K562 (cell line): Measurements from ENCODE around the gene CCNL1. TPM values are rescaled to one million over a fixed set of nuclear protein-coding genes. Genes with fewer than 3 reads are reported as not detected.

Experiments
- ATAC-seq: fragments of 200-7000 bp; cut with Tn5 transposase; 3 replicates; pipeline ENCODE4 v1.9.1; 2020; ENCODE audit warnings: moderate library complexity
- BruUV-seq: library from RNA; stranded (reverse); fragments of 400-500 nt; replicated peaks from 2 replicates; lab custom pipeline; 2021; lab: Mats Ljungman, UMichigan
- CTCF ChIA-PET: fragments of 300-600 bp; formaldehyde crosslinking; extraction: SDS; loops from one replicate; lab custom pipeline; 2021; ENCODE audit warnings: low intra/inter-chr PET ratio; lab: Yijun Ruan, JAX
- POLR2A ChIA-PET: fragments of 300-600, 350-650 bp; sonication (Branson Sonifier 250); formaldehyde crosslinking; extraction: SDS; loops from one replicate; lab custom pipeline; 2021; ENCODE audit warnings: antibody characterized with exemption, inconsistent platforms; lab: Yijun Ruan, JAX
- DNase-seq, 4 experiments: peaks; one replicate each; pipeline versions ENCODE4 v3.0.0 to v3.0.0-alpha.2; 2011 to 2018; ENCODE audit warnings: low spot score in 3 of 4, mixed read lengths in 3 of 4; ENCODE audit errors: extremely low read depth in 1 of 4
- FAIRE-seq: peaks from 2 replicates; lab custom pipeline; 2011; peaks lifted over from hg19 to GRCh38; lab: Jason Lieb, UNC
- H2AFZ ChIP-seq: 2 replicates; pipeline ENCODE4 v1.6.0; 2011; ENCODE audit warnings: low read depth, low read length, control low read depth, inconsistent platforms
- H3K27ac ChIP-seq: fragments of 200-600 bp; 3 replicates; pipeline ENCODE4 v1.8.0; 2011; ENCODE audit warnings: low read depth, mild to moderate bottlenecking, control low read depth, inconsistent platforms, low read length, moderate library complexity, mixed read lengths; ENCODE audit errors: extremely low read depth
- H3K27me3 ChIP-seq, 2 experiments: fragments of 300-600 bp in 1 of 2; 2 replicates in 1 of 2; 3 replicates in 1 of 2; pipeline versions ENCODE4 v1.6.0 to v1.8.0; 2011; ENCODE audit warnings: inconsistent platforms in 2 of 2, low read length in 2 of 2, mild to moderate bottlenecking in 1 of 2, mixed read lengths in 1 of 2, moderate library complexity in 1 of 2; ENCODE audit not compliant: control insufficient read depth in 2 of 2, insufficient read depth in 2 of 2
- H3K36me3 ChIP-seq: fragments of 300-600 bp; 3 replicates; pipeline ENCODE4 v1.8.0; 2011; ENCODE audit warnings: mild to moderate bottlenecking, low read length, inconsistent platforms; ENCODE audit not compliant: control insufficient read depth, insufficient read depth
- H3K4me1 ChIP-seq, 2 experiments: fragments of 200-600 bp in 1 of 2; replicated peaks in 1 of 2; 2 replicates in 1 of 2; 3 replicates in 1 of 2; pipeline versions ENCODE4 v1.5.1 to v1.8.0; 2011; ENCODE audit warnings: inconsistent platforms in 2 of 2, low read length in 2 of 2, mild to moderate bottlenecking in 1 of 2, mixed read lengths in 1 of 2, moderate library complexity in 1 of 2; ENCODE audit not compliant: control insufficient read depth in 2 of 2, insufficient read depth in 2 of 2
- H3K4me2 ChIP-seq: 2 replicates; pipeline ENCODE4 v1.6.1; 2011; ENCODE audit warnings: low read length, control low read depth, inconsistent platforms, mixed read lengths; ENCODE audit not compliant: insufficient read depth
- H3K4me3 ChIP-seq: fragments of 200-600 bp; sonication (generic), shearing (Covaris generic); 2 replicates; pipeline ENCODE4 v1.5.1; 2016; ENCODE audit warnings: control low read depth, inconsistent platforms
- H3K79me2 ChIP-seq: fragments of 200-600 bp; 3 replicates; pipeline ENCODE4 v1.8.0; 2011; ENCODE audit warnings: low read length, inconsistent platforms; ENCODE audit not compliant: control insufficient read depth, insufficient read depth
- H3K9ac ChIP-seq, 2 experiments: 2 replicates each; pipeline versions ENCODE4 v1.6.0 to v1.6.1; 2011; ENCODE audit warnings: low read depth in 2 of 2, low read length in 2 of 2, control low read depth in 1 of 2, inconsistent platforms in 1 of 2, mild to moderate bottlenecking in 1 of 2, mixed read lengths in 1 of 2; ENCODE audit not compliant: insufficient read depth in 1 of 2
- H3K9me1 ChIP-seq: one replicate; pipeline ENCODE4 v1.6.0; 2011; ENCODE audit warnings: inconsistent platforms, mild to moderate bottlenecking, low read length, moderate library complexity; ENCODE audit not compliant: control insufficient read depth, insufficient read depth
- H3K9me3 ChIP-seq: replicated peaks from 2 replicates; pipeline ENCODE4 v1.5.1; 2011; ENCODE audit warnings: low read depth, low read length, inconsistent platforms; ENCODE audit not compliant: control insufficient read depth, insufficient read depth
- H4K20me1 ChIP-seq: replicated peaks from 2 replicates; pipeline ENCODE4 v1.6.1; 2011; ENCODE audit warnings: low read length, inconsistent platforms, mixed read lengths; ENCODE audit not compliant: control insufficient read depth, insufficient read depth
- ARID4B ChIP-seq: sonication (generic); formaldehyde crosslinking; IDR thresholded peaks from 2 replicates; pipeline ENCODE4 v1.8.0; 2022; ENCODE audit warnings: mild to moderate bottlenecking, missing genetic modification reagents
- EP400 ChIP-seq: fragments of 450-650 bp; IDR thresholded peaks from 2 replicates; pipeline ENCODE4 v1.6.1; 2017; ENCODE audit warnings: antibody characterized with exemption, mild to moderate bottlenecking, moderate library complexity
- ETV1 ChIP-seq: fragments of 450-650 bp; conservative IDR thresholded peaks from 2 replicates; pipeline ENCODE4 v1.6.1; 2016; ENCODE audit warnings: missing genetic modification characterization, control low read depth, low read depth, missing compliant biosample characterization
- GABPA ChIP-seq: fragments of 200-800 bp; sonication (Bioruptor generic); conservative IDR thresholded peaks from 2 replicates; pipeline ENCODE4 v1.6.1; 2016; ENCODE audit warnings: low read depth, missing genetic modification characterization, missing compliant biosample characterization
- ILF3 ChIP-seq: fragments of 450-650 bp; IDR thresholded peaks from 2 replicates; pipeline ENCODE4 v1.6.1; 2018; ENCODE audit warnings: antibody characterized with exemption, mild to moderate bottlenecking, moderate library complexity, borderline replicate concordance
- NCOA6 ChIP-seq: fragments of 450-650 bp; IDR thresholded peaks from 2 replicates; pipeline ENCODE4 v1.6.1; 2017; ENCODE audit warnings: mild to moderate bottlenecking
- NR2C2 ChIP-seq, 2 experiments: fragments of 200-800 bp in 1 of 2; sonication (Bioruptor generic) in 1 of 2; sonication (generic) in 1 of 2; formaldehyde crosslinking in 1 of 2; IDR thresholded peaks; 2 replicates each; pipeline versions ENCODE4 v1.6.1 to v1.8.0; 2016 to 2022; ENCODE audit warnings: mild to moderate bottlenecking in 1 of 2, missing compliant biosample characterization in 1 of 2, missing genetic modification characterization in 1 of 2, missing genetic modification reagents in 1 of 2
- NR4A1 ChIP-seq, 2 experiments: fragments of 250-450 bp in 1 of 2; fragments of 450-650 bp in 1 of 2; sonication (Bioruptor Pico) in 1 of 2; IDR thresholded peaks; 2 replicates each; pipeline versions ENCODE4 v1.4.0 to v1.6.1; 2016 to 2020; ENCODE audit warnings: mild to moderate bottlenecking in 2 of 2, missing compliant biosample characterization in 1 of 2, missing genetic modification characterization in 1 of 2, moderate library complexity in 1 of 2
- PHF21A ChIP-seq: fragments of 450-650 bp; IDR thresholded peaks from 2 replicates; pipeline ENCODE4 v1.6.1; 2017; ENCODE audit warnings: low read depth, borderline replicate concordance
- PURB ChIP-seq: sonication (generic); formaldehyde crosslinking; IDR thresholded peaks from 2 replicates; pipeline ENCODE4 v1.9.0; 2021; ENCODE audit warnings: low read depth, mild to moderate bottlenecking, missing genetic modification reagents
- SNAPC5 ChIP-seq: fragments of 250-450 bp; sonication (Bioruptor Pico); IDR thresholded peaks from 2 replicates; pipeline ENCODE4 v1.8.0; 2021; ENCODE audit warnings: moderate library complexity, mild to moderate bottlenecking, inconsistent platforms
- TAF1 ChIP-seq: IDR thresholded peaks from 2 replicates; pipeline ENCODE4 v1.6.1; 2011; ENCODE audit warnings: mild to moderate bottlenecking, low read length, moderate library complexity; ENCODE audit not compliant: insufficient read depth, control insufficient read depth, severe bottlenecking; ENCODE audit errors: extremely low read depth
- ZNF23 ChIP-seq: fragments of 250-450 bp; sonication (Bioruptor Pico); IDR thresholded peaks from 2 replicates; pipeline ENCODE4 v1.4.0; 2020; ENCODE audit warnings: mild to moderate bottlenecking
- ZNF239 ChIP-seq: fragments of 250-450 bp; sonication (Bioruptor Pico); IDR thresholded peaks from 2 replicates; pipeline ENCODE4 v1.4.0; 2020; ENCODE audit warnings: mild to moderate bottlenecking
- ZNF354B ChIP-seq: fragments of 250-450 bp; sonication (Bioruptor Pico); IDR thresholded peaks from 2 replicates; pipeline ENCODE4 v1.4.0; 2020
- ZNF586 ChIP-seq: fragments of 450-650 bp; formaldehyde crosslinking; conservative IDR thresholded peaks from 2 replicates; pipeline ENCODE4 v1.4.0; 2020; ENCODE audit warnings: mild to moderate bottlenecking, moderate library complexity
- WGBS: fragments of 100-300 bp; shearing (Covaris generic); methylation state at CpG from one replicate; pipeline ENCODE4 v1.1.6; 2016; ENCODE audit warnings: low coverage, mixed read lengths; ENCODE audit not compliant: insufficient coverage; ENCODE audit errors: missing lambda C conversion rate; 5-methylcytosine and 5-hydroxymethylcytosine counted together
- in situ Hi-C: fragments of 300-500 bp; cut with MboI; formaldehyde crosslinking; loops from 4 replicates; pipeline ENCODE4 v1.15.0; 2018; ENCODE audit warnings: inconsistent platforms, mixed read lengths
- intact Hi-C: fragments of 100-400 bp; cut with micrococcal nuclease; formaldehyde crosslinking; loops from 2 replicates; pipeline ENCODE4 v1.14.2; 2022
- polyA plus RNA-seq, 8 experiments: library from polyadenylated mRNA; depleted of rRNA in 4 of 8; stranded (reverse) in 5 of 8; unstranded in 3 of 8; fragments of >200 nt; fragmentation: Nextera tagmentation in 2 of 8; fragmentation: Illumina TruSeq in 1 of 8; extraction: Ambion mirVana in 2 of 8; extraction: Trizol in 1 of 8; gene quantifications; 2 replicates each; pipeline versions ENCODE4 v1.2.1 to v1.2.3, GENCODE V29; 2011 to 2014; ENCODE audit warnings: inconsistent platforms in 1 of 8, missing spikeins in 1 of 8
- total RNA-seq, 7 experiments: library from RNA; depleted of rRNA in 6 of 7; stranded (reverse); fragments of >200 nt in 6 of 7; fragmentation: Illumina TruSeq in 2 of 7; extraction: Trizol in 2 of 7; gene quantifications; 2 replicates each; pipeline versions ENCODE4 v1.2.1 to v1.2.3, GENCODE V29; 2011 to 2021; ENCODE audit warnings: low replicate concordance in 1 of 7

The CCNL1 gene
- total and polyA plus RNA-seq, 9 of the 15 experiments (the other 6 are each of a cell fraction or from before 2014, with no cell fraction given): 16.1 to 186 (median 132) TPM

GRCh38 chr3:157113832-157114505 is 46.0 kb downstream of the CCNL1 start (continued):
- TF ChIP-seq TAF1 (no peak), ZNF354B (CRISPR knock-in tag) (no peak), GABPA (tag) (no peak), NR2C2 (CRISPR knock-in tag; IDR thresholded peaks at IDR 0.05) (no peak), NR2C2 (tag; IDR thresholded peaks at IDR 0.05) (no peak), NR4A1 (CRISPR knock-in tag; IDR thresholded peaks at IDR 0.05) (no peak), NR4A1 (tag; IDR thresholded peaks at IDR 0.05) (0 out of 2 replicates have a peak, but pooled peaks have one; percentile 53)

- H3K4me3 ChIP-seq: no peak overlapping the region
- DNase-seq (no peak), ATAC-seq (no peak), FAIRE-seq (no peak)
- in situ Hi-C loops: no loop called here
- CTCF ChIA-PET: no interaction called here
- H3K4me2 ChIP-seq: no peak overlapping the region
- H3K79me2 ChIP-seq: no peaks in the 10 kb centered on the region
- H3K27me3 ChIP-seq: no peaks in the 10 kb centered on the region
- H2AFZ ChIP-seq: peak overlapping the region; percentile 51
- intact Hi-C loops: no loop called here
- H3K9me1 ChIP-seq: no peaks in the 10 kb centered on the region
- no peaks in the 10 kb centered on the region for H3K36me3 ChIP-seq
- peak overlapping the region in 1 of 2 experiments; percentile 30; a peak in 1 of 4 replicates for H3K9ac ChIP-seq
- H4K20me1 ChIP-seq: no peaks in the 10 kb centered on the region
- no peak overlapping the region for H3K27ac ChIP-seq
- no peaks in the 10 kb centered on the region for H3K9me3 ChIP-seq
- no TSS peak for BruUV-seq
- POLR2A ChIA-PET: interaction anchor here (2.0 to 10.5 kb wide), 2 partner anchors 11 to 20 kb away, joined by 9 to 96 read pairs; no protein-coding TSS in a partner anchor
- peaks cover 50 to 93% of the 10 kb centered on the region in 2 experiments; a peak in 4 of 5 replicates for H3K4me1 ChIP-seq
- 69% methylated on average over 4 of the region's 4 CpGs for WGBS
- no peak for TF ChIP-seq PHF21A
- TF ChIP-seq PURB (CRISPR knock-in tag): no peak
- no peak for TF ChIP-seq NCOA6
- no peak for TF ChIP-seq ZNF239 (CRISPR knock-in tag)
- no peak for TF ChIP-seq ZNF586 (CRISPR knock-in tag)
- TF ChIP-seq ZNF23 (CRISPR knock-in tag): no peak
- no peak for TF ChIP-seq ETV1 (tag)
- TF ChIP-seq EP400: no peak
- no peak for TF ChIP-seq SNAPC5 (CRISPR knock-in tag)
- TF ChIP-seq ILF3: no peak
- TF ChIP-seq ARID4B: no peak
Observed at GRCh38 chr3:157112536-157112935, 47.4 kb downstream of the CCNL1 start.
